GM23248 (cell line): ENCODE results near the gene ZNF318.

ENCODE experiments used
- EZH2 ChIP-seq: fragments of 200-600 bp; sonication (generic); IDR thresholded peaks from 2 replicates; pipeline ENCODE4 v1.6.1; 2018; ENCODE audit warnings: antibody characterized with exemption, mild to moderate bottlenecking; ENCODE audit not compliant: insufficient read depth, poor library complexity, severe bottlenecking
- EZH2phosphoT487 ChIP-seq: fragments of 200-600 bp; sonication (generic); IDR thresholded peaks from 2 replicates; pipeline ENCODE4 v1.6.1; 2018; ENCODE audit warnings: antibody characterized with exemption, moderate library complexity, mild to moderate bottlenecking, low read depth; ENCODE audit not compliant: insufficient read depth

GRCh38 chr6:43335469-43335868 lies 34.0 kb downstream of the ZNF318 start:
- TF ChIP-seq EZH2: no peak
- no peak for TF ChIP-seq EZH2phosphoT487
